Suprapubic skin (tissue), 4 donors: ENCODE data around the gene EXOC2. TPM values are rescaled to one million over a fixed set of nuclear protein-coding genes. Genes with fewer than 3 reads are reported as not detected.

ENCODE experiments used
- DNase-seq, 2 donors: peaks; one replicate each; pipeline ENCODE4 v3.0.0-alpha.2; 2019; ENCODE audit warnings: low spot score in 2 of 2
- H3K27ac ChIP-seq: fragments of 200-600 bp; sonication (generic); one replicate; pipeline ENCODE4 v1.5.1; 2019
- H3K27me3 ChIP-seq: fragments of 200-600 bp; sonication (generic); one replicate; pipeline ENCODE4 v1.5.1; 2019
- H3K36me3 ChIP-seq: fragments of 200-600 bp; sonication (generic); one replicate; pipeline ENCODE4 v1.5.1; 2019
- H3K4me1 ChIP-seq: fragments of 200-600 bp; sonication (generic); one replicate; pipeline ENCODE4 v1.5.1; 2019
- H3K4me3 ChIP-seq: fragments of 200-600 bp; sonication (generic); one replicate; pipeline ENCODE4 v1.5.1; 2019; ENCODE audit warnings: mild to moderate bottlenecking
- H3K9me3 ChIP-seq: fragments of 200-600 bp; sonication (generic); one replicate; pipeline ENCODE4 v1.5.1; 2019
- EP300 ChIP-seq: sonication (generic); formaldehyde crosslinking; IDR thresholded peaks from one replicate; pipeline ENCODE4 v1.6.1; 2017; ENCODE audit warnings: antibody characterized with exemption
- POLR2A ChIP-seq, 2 donors: fragments of 450-650 bp; IDR thresholded peaks; one replicate each; pipeline ENCODE4 v1.6.1; 2017; ENCODE audit warnings: antibody characterized with exemption in 2 of 2, mild to moderate bottlenecking in 2 of 2, moderate library complexity in 2 of 2
- POLR2AphosphoS5 ChIP-seq, 3 donors: sonication (generic); formaldehyde crosslinking; IDR thresholded peaks; one replicate each; pipeline ENCODE4 v1.6.1; 2017; ENCODE audit warnings: antibody characterized with exemption in 3 of 3
- WGBS: methylation state at CpG from one replicate; pipeline ENCODE4 v1.1.5; 2018; 5-methylcytosine and 5-hydroxymethylcytosine counted together
- total RNA-seq, 4 donors: library from RNA; depleted of rRNA; stranded (reverse); fragments of >200 nt; gene quantifications; one replicate each; pipeline ENCODE4 v1.1.0, GENCODE V29; 2016
- TF ChIP-seq, protein P1 (sequence below), 2 donors: fragments of 200-600 bp in 1 of 2; fragments of 450-650 bp in 1 of 2; sonication (generic) in 1 of 2; IDR thresholded peaks; one replicate each; pipeline ENCODE4 v1.5.1; 2016 to 2019; ENCODE audit warnings: antibody characterized with exemption in 2 of 2, mild to moderate bottlenecking in 1 of 2, moderate library complexity in 1 of 2

EXOC2 gene
- total RNA-seq, 4 donors from 2014 or later, result 17.7 to 28.1 (median 20.3) TPM

DNA sequence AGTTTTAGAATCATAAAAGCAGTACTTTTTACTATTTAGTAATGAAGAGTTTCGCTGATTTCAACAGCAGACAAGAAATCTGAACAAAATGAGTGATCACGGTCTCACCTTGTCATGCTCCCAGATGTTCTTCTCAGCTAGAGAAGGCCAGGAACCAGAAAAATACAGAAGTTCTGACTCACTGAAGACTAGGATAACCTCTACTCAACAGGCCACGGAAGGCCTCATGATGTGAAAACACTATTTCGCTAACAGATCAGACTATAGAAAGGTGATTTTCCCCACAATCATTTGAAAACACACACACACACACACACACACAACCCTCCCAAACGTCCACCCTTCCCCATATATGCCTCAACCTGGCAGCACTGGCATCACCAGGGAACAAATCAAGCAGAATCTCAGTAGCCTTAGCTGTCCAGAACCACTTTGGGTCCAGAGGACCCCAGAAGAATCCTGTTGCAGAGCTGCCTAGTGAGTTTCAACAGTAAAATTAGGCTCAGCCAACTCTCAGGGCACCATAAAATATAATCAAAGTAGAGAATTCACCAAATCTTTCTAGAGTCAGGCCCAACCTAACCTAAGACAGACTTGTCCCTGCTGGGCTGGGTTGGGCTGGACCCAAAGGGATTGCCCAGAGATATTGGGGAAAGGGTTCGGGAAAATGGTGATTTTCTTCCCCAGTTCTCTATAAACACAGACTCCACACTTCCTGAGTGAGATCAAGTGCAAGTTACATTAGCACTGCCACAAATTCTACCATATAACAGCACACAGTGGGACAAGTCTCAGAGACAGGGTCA is 7.9 kb downstream of the EXOC2 start:
- WGBS, result 92% methylated on average over 6 of the region's 6 CpGs
- H3K36me3 ChIP-seq, result no peaks in the 10 kb centered on the region
- no peaks in the 10 kb centered on the region for H3K27me3 ChIP-seq
- peaks cover 5% of the 10 kb centered on the region for H3K4me1 ChIP-seq
- no peak for TF ChIP-seq POLR2AphosphoS5 (IDR thresholded peaks at IDR 0.05)
- TF ChIP-seq POLR2A (IDR thresholded peaks at IDR 0.05), result no peak
- no peak for TF ChIP-seq EP300
- TF ChIP-seq, protein P1, sequence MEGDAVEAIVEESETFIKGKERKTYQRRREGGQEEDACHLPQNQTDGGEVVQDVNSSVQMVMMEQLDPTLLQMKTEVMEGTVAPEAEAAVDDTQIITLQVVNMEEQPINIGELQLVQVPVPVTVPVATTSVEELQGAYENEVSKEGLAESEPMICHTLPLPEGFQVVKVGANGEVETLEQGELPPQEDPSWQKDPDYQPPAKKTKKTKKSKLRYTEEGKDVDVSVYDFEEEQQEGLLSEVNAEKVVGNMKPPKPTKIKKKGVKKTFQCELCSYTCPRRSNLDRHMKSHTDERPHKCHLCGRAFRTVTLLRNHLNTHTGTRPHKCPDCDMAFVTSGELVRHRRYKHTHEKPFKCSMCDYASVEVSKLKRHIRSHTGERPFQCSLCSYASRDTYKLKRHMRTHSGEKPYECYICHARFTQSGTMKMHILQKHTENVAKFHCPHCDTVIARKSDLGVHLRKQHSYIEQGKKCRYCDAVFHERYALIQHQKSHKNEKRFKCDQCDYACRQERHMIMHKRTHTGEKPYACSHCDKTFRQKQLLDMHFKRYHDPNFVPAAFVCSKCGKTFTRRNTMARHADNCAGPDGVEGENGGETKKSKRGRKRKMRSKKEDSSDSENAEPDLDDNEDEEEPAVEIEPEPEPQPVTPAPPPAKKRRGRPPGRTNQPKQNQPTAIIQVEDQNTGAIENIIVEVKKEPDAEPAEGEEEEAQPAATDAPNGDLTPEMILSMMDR (IDR thresholded peaks at IDR 0.05), result no peak
- no peak for DNase-seq
- H3K9me3 ChIP-seq, result no peaks in the 10 kb centered on the region
- no peak overlapping the region for H3K4me3 ChIP-seq
- H3K27ac ChIP-seq, result no peak overlapping the region

DNA sequence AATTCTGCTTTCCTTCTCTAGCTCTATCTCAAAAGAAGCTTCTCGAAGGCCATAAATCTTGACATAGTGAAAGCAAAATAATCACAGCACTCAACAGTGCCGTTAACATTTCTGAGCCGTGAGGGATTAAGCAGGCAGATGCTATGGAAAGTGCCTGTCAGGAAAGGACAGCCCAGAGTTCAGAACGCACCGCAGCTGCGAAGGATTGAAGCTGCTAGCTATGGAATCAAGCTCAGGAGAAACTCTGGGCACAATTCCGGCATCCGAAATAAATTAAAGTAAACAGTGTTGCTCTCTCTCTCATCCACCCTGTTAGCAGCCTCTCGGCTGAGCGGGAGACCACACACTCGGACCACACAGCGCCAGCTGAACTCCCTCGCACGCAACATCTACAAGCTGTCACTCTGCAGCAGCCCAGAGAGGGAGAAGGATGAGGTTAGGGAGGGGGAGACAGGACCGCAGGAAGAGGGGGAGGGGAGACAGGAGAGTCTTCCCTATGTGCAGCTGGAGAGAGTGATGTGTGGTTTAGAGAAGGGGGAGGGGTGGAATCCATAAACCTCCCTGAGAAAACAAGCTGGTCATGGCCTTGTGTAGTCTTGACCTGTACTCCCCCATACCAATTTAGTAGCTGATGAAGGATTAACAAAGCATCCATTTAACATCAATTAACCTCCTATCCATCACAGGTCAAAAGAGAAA is 9.0 kb downstream of the EXOC2 start:
- 45% methylated on average over 15 of the region's 15 CpGs for WGBS
- H3K27ac ChIP-seq, result no peak overlapping the region
- TF ChIP-seq POLR2AphosphoS5 (IDR thresholded peaks at IDR 0.05) (no peak), POLR2A (IDR thresholded peaks at IDR 0.05) (no peak), EP300 (no peak)
- TF ChIP-seq, protein P1 (IDR thresholded peaks at IDR 0.05), result no peak
- no peaks in the 10 kb centered on the region for H3K9me3 ChIP-seq
- H3K4me1 ChIP-seq, result peaks cover 5% of the 10 kb centered on the region
- no peaks in the 10 kb centered on the region for H3K36me3 ChIP-seq
- no peak for DNase-seq
- H3K4me3 ChIP-seq, result peak overlapping the region; percentile 8
- no peaks in the 10 kb centered on the region for H3K27me3 ChIP-seq

DNA sequence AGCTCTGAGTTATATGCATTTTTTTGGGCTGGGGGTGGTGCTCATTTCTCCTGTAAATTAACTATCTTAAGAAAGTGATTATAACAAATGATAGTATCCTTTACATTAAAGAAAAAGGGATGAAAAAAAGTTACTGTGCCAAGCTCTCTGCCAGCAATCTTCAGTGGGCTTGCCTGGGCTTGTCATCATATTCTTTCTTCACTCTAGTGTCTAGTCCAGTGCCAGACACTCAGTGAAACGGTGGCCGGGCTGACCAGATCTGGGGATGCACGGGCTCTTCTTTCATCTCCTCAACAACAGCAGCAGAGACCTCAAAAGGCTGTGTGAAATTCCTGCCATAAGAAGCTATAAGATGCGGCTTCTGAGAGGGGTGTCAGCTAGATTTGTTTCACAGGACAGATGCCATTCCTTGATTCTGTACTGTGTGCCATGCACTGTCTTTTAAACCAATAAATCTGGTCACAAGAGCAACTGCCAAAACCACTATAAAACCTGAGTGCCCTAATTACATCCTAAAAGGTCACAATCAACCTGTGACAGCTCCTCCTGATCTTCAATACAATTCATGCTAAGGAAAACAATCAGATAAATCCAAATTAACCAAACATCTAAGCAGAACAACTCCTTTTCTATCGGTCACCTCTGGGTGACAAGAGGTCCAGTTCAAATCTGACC is 12.1 kb downstream of the EXOC2 start:
- DNase-seq, result no peak
- no peak overlapping the region for H3K4me3 ChIP-seq
- H3K36me3 ChIP-seq, result no peaks in the 10 kb centered on the region
- no peak for TF ChIP-seq POLR2A (IDR thresholded peaks at IDR 0.05)
- TF ChIP-seq POLR2AphosphoS5 (IDR thresholded peaks at IDR 0.05), result no peak
- TF ChIP-seq, protein P1 (IDR thresholded peaks at IDR 0.05), result no peak
- no peak for TF ChIP-seq EP300
- H3K9me3 ChIP-seq, result no peaks in the 10 kb centered on the region
- H3K27me3 ChIP-seq, result no peaks in the 10 kb centered on the region
- 82% methylated on average over 5 of the region's 5 CpGs for WGBS
- H3K4me1 ChIP-seq, result peaks cover 5% of the 10 kb centered on the region
- no peak overlapping the region for H3K27ac ChIP-seq

DNA sequence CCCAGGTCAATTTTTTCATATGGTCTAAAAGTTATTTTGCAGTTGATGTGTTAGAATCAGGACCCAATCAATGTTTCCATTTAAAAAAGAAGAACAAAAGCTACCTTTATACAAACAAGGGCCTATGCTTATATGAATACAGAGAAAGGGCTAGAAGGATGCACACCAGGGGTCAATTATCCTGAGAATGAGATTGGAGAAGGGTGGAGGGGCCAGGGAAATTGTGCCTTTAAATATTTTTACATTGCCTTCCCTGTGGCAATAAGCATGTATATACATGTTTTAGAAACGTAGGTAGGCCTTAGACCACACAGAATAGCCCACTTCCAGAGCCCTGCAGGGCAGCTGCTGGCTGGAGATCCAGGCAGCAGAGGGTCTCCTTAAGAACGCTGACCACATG is 12.7 kb downstream of the EXOC2 start:
- TF ChIP-seq, protein P1 (IDR thresholded peaks at IDR 0.05), result no peak
- TF ChIP-seq POLR2A (IDR thresholded peaks at IDR 0.05), result no peak
- TF ChIP-seq POLR2AphosphoS5 (IDR thresholded peaks at IDR 0.05), result no peak
- no peak for TF ChIP-seq EP300

DNA sequence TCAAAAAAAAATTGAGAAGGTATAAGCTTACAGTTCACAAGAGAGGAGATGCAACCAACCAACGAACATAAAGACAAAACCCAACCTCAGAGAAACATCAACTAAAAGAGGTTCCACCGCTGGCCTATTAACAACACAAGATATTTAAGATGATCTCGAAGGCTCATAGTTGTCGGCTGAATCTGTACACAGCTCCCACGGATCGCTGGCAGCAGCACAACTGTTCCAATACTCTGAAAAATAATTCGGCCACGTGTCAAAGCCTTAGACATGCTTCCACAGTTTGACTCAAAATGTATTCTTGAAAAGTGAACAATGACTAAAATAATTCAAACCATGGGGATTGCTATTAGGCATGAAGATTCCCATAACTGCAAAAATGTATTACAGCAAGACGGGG is 13.7 kb downstream of the EXOC2 start:
- DNase-seq, result no peak
- H3K27me3 ChIP-seq, result no peaks in the 10 kb centered on the region
- WGBS, result 87% methylated on average over 9 of the region's 9 CpGs
- no peaks in the 10 kb centered on the region for H3K9me3 ChIP-seq
- peaks cover 5% of the 10 kb centered on the region for H3K4me1 ChIP-seq
- H3K36me3 ChIP-seq, result no peaks in the 10 kb centered on the region
- H3K27ac ChIP-seq, result no peak overlapping the region
- no peak overlapping the region for H3K4me3 ChIP-seq
- TF ChIP-seq POLR2A (IDR thresholded peaks at IDR 0.05), result no peak
- TF ChIP-seq, protein P1 (IDR thresholded peaks at IDR 0.05), result no peak
- TF ChIP-seq EP300, result no peak
- no peak for TF ChIP-seq POLR2AphosphoS5 (IDR thresholded peaks at IDR 0.05)

More for the DNA sequence above, 12.7 kb downstream of the EXOC2 start:
- Histone ChIP-seq H3K9me3 (no peaks in the 10 kb centered on the region), H3K4me1 (peaks cover 5% of the 10 kb centered on the region), H3K36me3 (no peaks in the 10 kb centered on the region), H3K27ac (no peak overlapping the region), H3K27me3 (no peaks in the 10 kb centered on the region), H3K4me3 (no peak overlapping the region)
- WGBS, result 63% methylated on average over 2 of the region's 2 CpGs
- no peak for DNase-seq
